Muscle of back (tissue), 11 donors: ENCODE measurements around the gene CACNB1. TPM values are rescaled to one million over a fixed set of nuclear protein-coding genes. Genes with fewer than 3 reads are reported as not detected.
"Not testable (repeated sequence)": the region's sequence is repeated elsewhere in the genome, so short reads cannot be mapped to it uniquely, and the experiment has no call there.

Source experiments
- DNase-seq, 3 donors: peaks; one replicate each; pipeline versions ENCODE4 v3.0.0 to v3.0.0-alpha.2; 2013
- polyA plus RNA-seq, 10 donors: library from polyadenylated mRNA; unstranded; fragments of 120-200 nt; gene quantifications; one replicate each; pipeline ENCODE4 v1.2.1, GENCODE V29; 2013; ENCODE audit not compliant: insufficient read length in 10 of 10

The CACNB1 gene
- polyA plus RNA-seq, 10 donors, result 85.0 to 201 (median 186) TPM

DNA sequence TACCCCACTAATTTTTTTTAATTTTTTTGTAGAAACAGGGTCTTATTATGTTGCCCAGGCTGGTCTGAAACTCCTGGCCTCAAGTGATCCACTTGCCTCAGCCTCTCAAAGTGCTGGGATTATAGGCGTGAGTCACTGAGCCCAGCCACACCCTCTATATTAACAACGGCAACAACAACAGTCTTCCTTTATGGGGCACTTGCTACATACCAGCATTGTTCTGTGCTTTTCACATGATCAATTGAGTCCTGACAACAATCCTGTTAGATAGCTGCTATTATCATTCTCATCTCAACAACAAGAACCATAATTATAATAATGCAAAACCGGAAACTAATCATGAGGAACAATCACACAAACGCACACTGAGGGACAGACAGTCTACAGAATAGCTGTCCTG, 18.9 kb downstream of the CACNB1 start:
- no peak for DNase-seq

DNA sequence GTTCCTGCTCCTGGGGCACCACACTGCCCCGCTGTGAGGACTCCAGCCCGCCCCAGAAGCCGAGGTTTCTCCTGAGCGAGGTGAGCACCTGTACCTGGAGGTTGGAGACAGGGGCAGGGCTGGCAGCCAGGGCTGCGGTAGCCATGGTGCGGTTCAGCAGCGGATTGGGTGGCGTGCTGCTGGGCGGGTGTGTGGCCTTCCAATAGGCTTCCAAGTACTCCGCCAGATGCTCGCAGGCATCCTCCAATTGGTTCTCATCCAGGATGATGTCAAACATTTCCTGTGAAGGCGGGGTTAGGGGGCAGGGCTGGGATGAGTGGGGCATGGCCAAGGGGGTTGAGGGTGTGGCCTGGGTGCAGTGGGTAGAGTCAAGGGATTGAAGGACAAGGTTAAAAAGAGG, 20.2 kb downstream of the CACNB1 start:
- no peak for DNase-seq

DNA sequence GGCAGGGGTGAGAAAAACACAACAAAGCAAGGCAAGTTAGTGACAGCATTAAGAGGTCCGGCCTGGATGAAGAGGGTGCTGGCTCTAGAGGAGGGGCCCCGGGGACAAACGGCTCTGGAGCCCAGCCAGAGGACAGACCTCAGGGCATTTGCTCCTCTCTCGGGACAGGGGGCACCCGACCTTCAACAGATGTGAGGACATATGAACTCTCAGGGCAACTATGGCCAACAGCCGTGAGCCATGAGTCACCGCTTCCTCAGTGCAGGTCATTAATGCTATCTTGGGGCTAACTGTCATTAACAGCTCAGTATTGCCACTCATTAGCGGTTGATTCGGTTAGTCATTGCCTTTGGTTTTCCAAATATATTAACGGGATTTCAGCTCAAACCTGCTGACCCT, 21.8 kb downstream of the CACNB1 start:
- DNase-seq, result no peak

DNA sequence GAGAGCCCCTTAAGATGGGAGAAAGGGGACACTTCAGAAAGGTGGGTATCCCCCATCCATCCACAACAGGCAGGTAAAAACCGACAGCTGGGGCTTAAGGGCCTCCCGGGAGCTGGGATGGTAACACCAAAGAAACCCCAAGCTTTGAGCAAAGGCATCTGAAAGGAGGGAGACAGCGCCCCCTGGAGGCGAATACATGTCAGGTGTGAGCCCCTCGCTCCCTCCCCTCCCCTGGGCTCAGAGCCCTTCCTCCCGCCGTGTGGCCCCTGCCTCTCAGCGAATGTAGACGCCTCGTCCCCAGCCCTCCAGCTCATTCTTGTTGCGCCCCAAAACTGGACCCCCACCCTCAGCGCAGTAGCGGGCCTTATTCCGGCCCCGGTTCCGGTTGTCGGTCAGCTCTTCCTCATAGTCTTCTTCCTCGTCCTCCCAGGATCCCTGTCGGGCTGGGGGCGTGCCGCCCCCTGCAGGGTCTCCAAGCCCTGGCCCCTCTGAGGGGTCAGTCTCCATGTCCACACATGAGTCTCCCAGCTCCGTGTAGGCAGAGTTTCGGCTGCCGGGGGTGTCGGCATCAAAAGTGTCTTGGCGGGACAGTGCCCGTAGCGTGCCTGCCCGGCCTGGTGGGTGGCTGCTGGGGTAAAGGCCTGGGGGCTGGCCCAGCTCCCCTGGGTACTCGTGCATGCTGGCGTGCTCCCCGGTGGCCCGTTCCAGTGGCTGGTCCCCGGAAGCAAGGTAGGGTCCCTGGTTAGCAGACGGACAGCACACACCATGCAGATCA, 22.4 kb downstream of the CACNB1 start:
- peak in 2 of 3 donors; percentile 78 to 83 for DNase-seq

GRCh38 chr17:39173526-39174274, 23.8 kb downstream of the CACNB1 start:
- DNase-seq, result no peak

DNA sequence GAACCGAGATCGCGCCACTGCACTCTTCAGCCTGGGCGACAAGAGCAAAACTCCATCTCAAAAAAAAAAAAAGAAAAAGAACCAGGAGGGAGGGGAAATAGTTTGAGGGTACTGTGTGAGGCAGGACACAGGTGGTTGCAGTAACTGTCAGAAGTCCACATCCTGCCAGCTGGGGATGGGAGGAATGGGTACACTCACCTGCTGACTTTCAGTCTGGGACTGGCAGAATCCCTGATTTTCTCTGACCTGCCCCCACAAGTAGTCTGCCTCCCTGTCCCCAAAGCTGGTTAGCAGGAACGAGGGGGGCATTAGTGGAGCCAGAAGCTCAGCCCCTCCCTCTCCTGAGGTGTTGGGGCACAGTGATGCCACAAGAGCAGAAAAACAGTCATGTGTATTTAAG, 24.4 kb downstream of the CACNB1 start:
- DNase-seq, result no peak

DNA sequence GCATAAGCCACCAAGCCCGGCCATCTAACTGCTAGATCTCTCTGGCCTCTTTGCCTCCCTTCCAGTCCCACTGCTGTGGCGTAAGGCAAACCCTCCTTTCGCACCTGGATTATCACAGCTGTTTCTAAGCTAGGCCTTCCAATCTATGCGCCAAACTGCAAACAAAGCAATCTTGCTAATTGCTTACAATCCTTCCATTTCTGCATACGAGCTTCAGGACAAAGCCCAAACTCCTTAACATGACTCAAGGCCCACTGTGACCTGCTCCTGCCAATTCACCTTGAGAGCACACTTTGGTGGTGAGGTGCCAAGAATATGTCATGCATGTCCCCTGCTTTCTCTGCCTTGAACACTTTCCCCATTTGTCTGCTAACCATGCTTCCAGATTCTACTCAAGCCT, 25.5 kb downstream of the CACNB1 start:
- no peak for DNase-seq

DNA sequence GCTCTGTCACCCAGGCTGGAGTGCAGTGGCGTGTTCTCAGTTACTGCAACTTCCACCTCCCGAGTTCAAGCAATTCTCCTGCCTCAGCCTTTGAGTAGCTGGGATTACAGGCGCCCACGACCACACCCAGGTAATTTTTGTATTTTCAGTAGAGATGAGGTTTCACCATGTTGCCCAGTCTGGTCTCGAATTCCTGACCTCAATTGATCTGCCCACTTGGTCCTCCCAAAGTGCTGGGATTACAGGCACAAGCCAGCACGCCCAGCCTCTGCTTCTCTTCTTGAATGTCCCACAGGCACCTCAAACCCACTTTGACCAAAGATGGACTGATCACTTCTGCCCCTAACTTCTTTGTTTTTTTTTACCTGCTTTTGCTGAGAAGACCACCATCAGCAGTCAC, 26.9 kb downstream of the CACNB1 start:
- no peak for DNase-seq

DNA sequence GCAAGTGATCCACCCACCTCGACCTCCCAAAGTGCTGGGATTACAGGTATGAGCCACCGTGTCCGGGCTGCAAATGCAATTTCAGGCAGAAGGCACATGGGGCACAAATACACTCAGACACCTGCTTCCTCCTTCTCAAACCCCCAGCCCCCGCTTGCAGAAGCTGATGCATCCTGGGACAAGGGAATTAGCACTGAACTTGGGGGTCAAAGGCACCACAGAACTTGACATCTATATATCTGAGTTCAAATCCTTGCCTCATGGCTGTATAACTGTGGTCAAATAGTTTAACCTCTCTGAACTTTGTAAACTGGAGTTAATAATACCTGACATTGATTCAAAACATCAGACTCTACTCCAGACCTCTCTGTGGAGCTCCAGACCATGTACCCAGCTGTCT, 27.4 kb downstream of the CACNB1 start:
- DNase-seq, result no peak

- no peak for DNase-seq
These were observed 28.0 kb downstream of the CACNB1 start for GRCh38 chr17:39169518-39169917.

- no peak for DNase-seq
These were observed 28.4 kb downstream of the CACNB1 start for GRCh38 chr17:39169101-39169500.

GRCh38 chr17:39168503-39168902, 29.0 kb downstream of the CACNB1 start:
- DNase-seq, result not testable (repeated sequence)

DNA sequence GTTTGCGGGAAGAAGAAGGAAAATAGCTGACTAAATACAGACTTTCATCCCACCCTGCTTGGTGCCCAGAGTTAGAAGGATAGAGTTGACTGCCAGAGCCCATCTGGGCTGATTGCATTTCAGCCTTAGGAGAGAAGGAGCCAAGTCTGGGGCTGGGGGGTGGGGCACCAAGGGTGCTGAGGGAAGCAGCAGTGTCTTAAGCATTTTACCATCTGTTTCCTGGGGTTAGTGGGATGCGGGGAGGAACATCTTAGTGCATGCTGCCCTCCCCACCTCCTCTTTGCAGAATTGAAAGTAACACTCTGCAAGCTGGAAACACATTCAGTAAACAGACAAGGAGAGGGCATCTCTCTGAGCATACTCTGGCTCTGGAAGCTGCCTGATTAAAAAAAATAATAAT, 30.0 kb downstream of the CACNB1 start:
- DNase-seq, result peak in 2 of 3 donors; percentile 54 to 68

GRCh38 chr17:39166437-39167335, 30.8 kb downstream of the CACNB1 start:
- DNase-seq, result no peak

DNA sequence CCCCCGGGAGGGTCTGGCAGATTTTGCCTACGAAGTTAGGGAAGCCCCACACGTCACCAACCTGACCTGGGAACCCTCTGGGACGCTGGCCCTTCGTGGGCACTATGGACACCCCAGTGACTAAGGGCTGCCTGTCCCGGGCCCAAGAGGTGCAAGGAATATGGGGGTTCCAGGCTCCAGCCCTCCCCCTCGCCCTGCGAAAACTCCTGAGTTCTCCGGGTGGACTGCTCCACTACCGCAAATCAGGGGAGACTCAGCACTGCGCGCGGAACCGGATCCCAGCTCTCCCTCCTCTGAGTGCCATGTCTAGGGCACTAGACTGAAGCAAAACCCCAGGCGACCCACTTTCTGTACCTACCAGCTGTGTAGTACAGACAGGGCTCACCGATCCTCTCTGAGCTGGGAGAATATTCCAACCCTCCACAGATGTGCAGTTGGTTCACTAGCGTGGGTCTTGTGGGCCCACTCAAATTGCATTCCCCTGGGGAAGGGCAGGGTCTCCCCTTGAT, 31.6 kb downstream of the CACNB1 start, which contains the start of gene ARL5C:
Gene ARL5C, minus strand, starts transcription at position 321 of the 509 bp plus-strand sequence. CDS start 401 bp downstream, outside the sequence.
- DNase-seq, result no peak

GRCh38 chr17:39165178-39165840, 32.2 kb downstream of the CACNB1 start:
- no peak for DNase-seq

DNA sequence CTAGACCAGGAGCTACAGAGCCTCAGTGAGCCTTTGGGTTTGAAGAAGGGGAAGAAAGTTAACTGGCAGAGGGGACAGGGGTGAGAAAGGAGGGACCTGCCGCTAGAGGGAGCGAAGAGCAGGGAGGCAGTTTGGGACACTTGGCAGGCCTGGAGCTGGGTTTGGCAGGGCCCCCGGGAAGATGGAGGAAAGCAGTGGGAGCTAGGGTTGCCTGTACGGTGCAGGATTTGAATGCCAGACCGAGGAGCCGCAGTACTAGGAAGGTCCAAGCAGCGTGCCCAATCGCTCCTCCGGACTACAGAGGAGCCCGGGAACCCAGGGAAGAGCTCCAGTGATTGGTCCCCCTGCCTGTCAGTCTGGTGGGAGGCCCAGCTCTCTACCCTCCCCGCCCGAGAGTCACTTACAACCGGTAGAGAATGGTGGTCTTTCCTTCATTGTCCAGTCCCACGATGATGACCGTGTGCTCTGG, 32.8 kb downstream of the CACNB1 start:
- DNase-seq, result peak; percentile 90 to 95 (median 92)

- DNase-seq, result no peak
These were observed 35.5 kb downstream of the CACNB1 start for GRCh38 chr17:39161962-39162361.

DNA sequence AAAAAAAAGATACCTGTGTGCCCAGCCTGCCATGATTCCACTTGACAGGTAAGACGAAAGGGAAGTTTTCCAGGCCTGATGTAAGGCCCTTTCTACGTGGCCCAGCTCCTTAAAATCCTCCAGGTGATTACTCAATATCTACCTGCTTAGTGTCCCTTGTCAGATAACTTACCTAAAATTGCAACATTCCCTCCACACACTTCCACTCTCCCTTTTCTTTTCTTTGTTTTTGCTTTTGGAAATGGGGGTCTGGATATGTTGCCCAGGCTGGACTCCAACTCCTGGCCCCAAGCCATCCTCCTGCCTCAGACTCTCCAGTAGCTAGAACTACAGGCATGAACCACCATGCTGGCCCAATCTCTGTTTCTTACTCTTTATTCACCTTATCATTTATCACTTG, 38.8 kb downstream of the CACNB1 start:
- DNase-seq, result no peak

DNA sequence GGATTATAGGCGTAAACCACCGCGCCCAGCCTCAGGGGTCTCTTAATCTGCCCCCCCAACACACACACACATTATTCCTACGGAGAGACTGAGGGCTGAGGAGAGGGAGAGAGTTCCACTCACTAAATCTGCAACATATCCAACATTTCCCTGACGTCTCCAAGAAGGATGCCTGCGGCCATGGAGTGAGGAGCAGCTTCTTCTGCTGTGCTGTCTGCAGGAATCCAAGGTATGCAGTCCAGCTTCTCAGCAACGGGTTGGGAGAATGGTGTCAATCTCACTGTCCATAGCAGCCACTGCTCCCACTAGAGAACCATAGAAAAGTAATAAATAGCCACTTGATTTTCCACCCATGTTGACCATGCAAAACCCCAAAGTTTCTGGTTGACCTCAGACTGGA, 41.0 kb downstream of the CACNB1 start:
- no peak for DNase-seq

- no peak for DNase-seq
These were observed 41.8 kb downstream of the CACNB1 start for GRCh38 chr17:39155654-39156053.
